PC-9 (cell line): ENCODE data around the gene MORN5. TPM values are rescaled to one million over a fixed set of nuclear protein-coding genes. Genes with fewer than 3 reads are reported as not detected.
"Not testable (repeated sequence)": the region's sequence is repeated elsewhere in the genome, so short reads cannot be mapped to it uniquely, and the experiment has no call there.

Experiments used
- BruUV-seq: library from RNA; stranded (reverse); fragments of 400-500 nt; replicated peaks from 2 replicates; lab custom pipeline; 2021; lab: Mats Ljungman, UMichigan
- CTCF ChIA-PET: fragments of 300-600 bp; sonication (Branson Sonifier 250); formaldehyde crosslinking; loops from one replicate; lab custom pipeline; 2022; ENCODE audit warnings: antibody characterized with exemption; lab: Charles Lee
- POLR2A ChIA-PET: fragments of 300-600 bp; sonication (Branson Sonifier 250); formaldehyde crosslinking; loops from one replicate; lab custom pipeline; 2022; ENCODE audit warnings: antibody characterized with exemption; ENCODE audit not compliant: unreplicated experiment; lab: Charles Lee
- DNase-seq, 2 experiments: peaks; one replicate each; pipeline versions ENCODE4 v3.0.0 to v3.0.0-alpha.2; 2015 to 2022; ENCODE audit warnings: mixed read lengths in 1 of 2
- H2AFZ ChIP-seq: fragments of 200-600 bp; sonication (generic); 2 replicates; pipeline ENCODE4 v1.8.1; 2017; ENCODE audit warnings: antibody characterized with exemption
- H3F3A ChIP-seq: fragments of 200-600 bp; sonication (generic); 2 replicates; pipeline ENCODE4 v1.8.1; 2017; ENCODE audit warnings: antibody characterized with exemption, mild to moderate bottlenecking, low read depth; ENCODE audit not compliant: insufficient read depth
- H3K27ac ChIP-seq: fragments of 200-600 bp; sonication (generic); 2 replicates; pipeline ENCODE4 v1.6.1; 2016; ENCODE audit warnings: mixed run types
- H3K27me3 ChIP-seq: fragments of 200-600 bp; sonication (generic); 2 replicates; pipeline ENCODE4 v1.6.1; 2016; ENCODE audit warnings: low read depth, mixed run types; ENCODE audit not compliant: insufficient read depth
- H3K36me3 ChIP-seq: fragments of 200-600 bp; sonication (generic); 2 replicates; pipeline ENCODE4 v1.6.1; 2016; ENCODE audit warnings: low read depth, mixed run types
- H3K4me1 ChIP-seq: fragments of 200-600 bp; sonication (generic); replicated peaks from 2 replicates; pipeline ENCODE4 v1.6.1; 2016; ENCODE audit warnings: mixed run types; ENCODE audit not compliant: insufficient read depth
- H3K4me2 ChIP-seq: fragments of 200-600 bp; sonication (generic); 2 replicates; pipeline ENCODE4 v1.6.1; 2017; ENCODE audit warnings: mixed run types
- H3K4me3 ChIP-seq: fragments of 200-600 bp; sonication (generic); 2 replicates; pipeline ENCODE4 v1.6.1; 2016; ENCODE audit warnings: mixed run types
- H3K79me2 ChIP-seq: fragments of 200-600 bp; sonication (generic); 2 replicates; pipeline ENCODE4 v1.6.1; 2017; ENCODE audit warnings: low read depth, mixed run types
- H3K9me2 ChIP-seq: fragments of 200-600 bp; sonication (generic); 2 replicates; pipeline ENCODE4 v1.8.1; 2017; ENCODE audit warnings: mild to moderate bottlenecking; ENCODE audit not compliant: insufficient read depth
- H3K9me3 ChIP-seq: fragments of 200-600 bp; sonication (generic); 2 replicates; pipeline ENCODE4 v1.8.1; 2016; ENCODE audit warnings: low read depth; ENCODE audit not compliant: insufficient read depth
- H4K20me1 ChIP-seq: fragments of 200-600 bp; sonication (generic); 2 replicates; pipeline ENCODE4 v1.8.1; 2017; ENCODE audit not compliant: insufficient read depth
- CTCF ChIP-seq: fragments of 200-600 bp; sonication (generic); conservative IDR thresholded peaks from 2 replicates; pipeline ENCODE4 v1.6.1; 2017; ENCODE audit warnings: mixed run types, antibody characterized with exemption, mild to moderate bottlenecking, moderate library complexity
- EZH2 ChIP-seq: fragments of 200-600 bp; sonication (generic); IDR thresholded peaks from 2 replicates; pipeline ENCODE4 v1.8.0; 2017; ENCODE audit warnings: antibody characterized with exemption, low read depth
- intact Hi-C: fragments of 100-400 bp; cut with micrococcal nuclease; formaldehyde crosslinking; loops from one replicate; pipeline ENCODE4 v1.10.0; 2022; ENCODE audit not compliant: unreplicated experiment
- total RNA-seq: library from RNA; stranded (reverse); gene quantifications from 2 replicates; pipeline ENCODE4 v1.2.3, GENCODE V29; 2021

MORN5 gene
- total RNA-seq, 1 experiment from 2014 or later = not detected

DNA sequence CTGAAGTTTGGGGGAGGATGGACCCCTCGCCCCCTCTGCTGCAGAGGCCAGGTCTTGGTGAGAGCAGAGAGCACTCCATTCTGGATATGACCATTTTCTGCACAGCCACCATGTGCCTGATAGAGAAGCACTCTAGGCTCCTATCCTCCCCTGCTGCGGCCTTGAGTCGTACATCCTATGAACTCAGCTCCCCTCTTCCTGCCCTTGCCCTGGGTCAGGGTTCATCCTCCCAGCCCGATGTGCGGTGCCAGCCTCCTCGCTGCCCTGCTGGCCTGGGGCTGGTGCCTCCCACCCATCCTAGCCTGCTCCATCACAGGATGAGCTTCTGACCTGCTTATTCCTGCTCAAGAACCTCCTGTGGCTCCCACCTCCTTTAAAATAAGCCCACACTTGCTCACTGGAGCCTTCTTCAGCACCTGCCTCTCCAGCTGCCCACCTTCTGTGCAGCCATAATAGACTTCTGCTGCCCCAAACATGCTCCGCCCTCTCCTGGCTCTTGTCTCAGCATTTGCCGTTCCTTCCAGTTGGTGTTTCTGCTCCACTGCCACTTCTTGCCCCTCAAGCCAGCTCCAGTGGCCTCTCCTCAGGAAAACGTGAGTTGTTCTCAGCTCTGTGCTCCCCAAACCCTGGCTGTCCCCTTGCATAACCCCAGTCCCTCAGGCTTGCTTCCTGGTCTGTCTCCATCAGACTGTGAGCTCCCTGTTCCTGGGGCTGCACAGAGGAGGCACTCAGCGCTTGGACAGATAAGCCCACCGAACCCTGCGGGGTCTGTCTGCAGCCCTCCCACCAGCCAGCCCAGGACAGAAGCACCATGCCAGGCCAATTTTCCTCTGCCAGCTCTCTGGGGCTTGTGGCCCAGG lies 44.3 kb upstream of the MORN5 start:
- Histone ChIP-seq H2AFZ (no peak overlapping the region), H3K79me2 (no peaks in the 10 kb centered on the region), H3K9me3 (no peaks in the 10 kb centered on the region), H3K4me3 (no peak overlapping the region), H3K27me3 (peaks cover 43% of the 10 kb centered on the region), H3F3A (no peaks in the 10 kb centered on the region), H4K20me1 (no peaks in the 10 kb centered on the region), H3K4me2 (no peak overlapping the region), H3K36me3 (no peaks in the 10 kb centered on the region), H3K27ac (no peak overlapping the region), H3K4me1 (no peaks in the 10 kb centered on the region), H3K9me2 (no peaks in the 10 kb centered on the region)
- POLR2A ChIA-PET = interaction anchor here (1.0 kb wide), 1 partner anchor 186 kb away, joined by 3 read pairs; no protein-coding TSS in a partner anchor
- BruUV-seq = no TSS peak
- DNase-seq = no peak
- intact Hi-C loops = no loop called here
- CTCF ChIA-PET = interaction anchor here (1.2 to 1.5 kb wide), 2 partner anchors 9 to 16 kb away, joined by 5 to 6 read pairs; no protein-coding TSS in a partner anchor
- no peak for TF ChIP-seq CTCF
- TF ChIP-seq EZH2 = no peak

- H3K79me2 ChIP-seq = no peaks in the 10 kb centered on the region
- no peaks in the 10 kb centered on the region for H3K4me1 ChIP-seq
- no peak overlapping the region for H3K27ac ChIP-seq
- peaks cover 43% of the 10 kb centered on the region for H3K27me3 ChIP-seq
- DNase-seq = no peak
- H3K4me3 ChIP-seq = no peak overlapping the region
- no peaks in the 10 kb centered on the region for H3K36me3 ChIP-seq
- H4K20me1 ChIP-seq = no peaks in the 10 kb centered on the region
- no peaks in the 10 kb centered on the region for H3K9me2 ChIP-seq
- ChIA-PET POLR2A (interaction anchor here (1.0 kb wide), 1 partner anchor 187 kb away, joined by 3 read pairs; no protein-coding TSS in a partner anchor), CTCF (interaction anchor here (1.2 to 1.5 kb wide), 2 partner anchors 9 to 17 kb away, joined by 5 to 6 read pairs; no protein-coding TSS in a partner anchor)
- no peaks in the 10 kb centered on the region for H3F3A ChIP-seq
- intact Hi-C loops = no loop called here
- BruUV-seq = no TSS peak
- no peak overlapping the region for H3K4me2 ChIP-seq
- H3K9me3 ChIP-seq = no peaks in the 10 kb centered on the region
- TF ChIP-seq CTCF (no peak), EZH2 (no peak)
- H2AFZ ChIP-seq = no peak overlapping the region
Observed at GRCh38 chr9:122116040-122116439, 43.7 kb upstream of the MORN5 start.

- Histone ChIP-seq H3F3A (no peaks in the 10 kb centered on the region), H3K9me2 (no peaks in the 10 kb centered on the region), H4K20me1 (no peaks in the 10 kb centered on the region), H3K79me2 (no peaks in the 10 kb centered on the region), H3K27me3 (peaks cover 37% of the 10 kb centered on the region), H3K4me1 (no peaks in the 10 kb centered on the region), H3K27ac (no peak overlapping the region), H2AFZ (no peak overlapping the region), H3K4me3 (no peak overlapping the region), H3K9me3 (no peaks in the 10 kb centered on the region), H3K36me3 (no peaks in the 10 kb centered on the region), H3K4me2 (no peak overlapping the region)
- TF ChIP-seq CTCF = no peak
- no peak for TF ChIP-seq EZH2
- ChIA-PET POLR2A (interaction anchor here (1.0 kb wide), 1 partner anchor 187 kb away, joined by 3 read pairs; no protein-coding TSS in a partner anchor), CTCF (interaction anchor here (1.2 to 1.5 kb wide), 2 partner anchors 8 to 17 kb away, joined by 5 to 6 read pairs; no protein-coding TSS in a partner anchor)
- no peak for DNase-seq
- intact Hi-C loops = no loop called here
- BruUV-seq = no TSS peak
Observed at GRCh38 chr9:122116448-122117173, 43.1 kb upstream of the MORN5 start.

DNA sequence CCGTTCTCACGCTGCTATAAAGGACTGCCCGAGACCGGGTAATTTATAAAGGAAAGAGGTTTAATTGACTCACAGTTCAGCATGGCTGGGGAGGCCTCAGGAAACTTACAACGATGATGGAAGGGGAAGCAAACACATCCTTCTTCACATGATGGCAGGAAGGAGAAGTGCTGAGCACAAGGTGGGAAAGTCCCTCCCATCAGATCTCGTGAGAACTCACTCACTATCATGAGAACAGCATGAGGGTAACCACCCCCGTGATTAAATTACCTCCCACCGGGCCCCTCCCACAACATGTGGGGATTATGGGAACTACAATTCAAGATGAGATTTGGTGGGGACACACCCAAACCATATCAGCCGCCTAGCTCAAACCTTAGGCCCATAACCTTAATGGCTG lies 42.5 kb upstream of the MORN5 start:
- H3K9me3 ChIP-seq, H3K27ac ChIP-seq, H3K36me3 ChIP-seq, H2AFZ ChIP-seq, H4K20me1 ChIP-seq, DNase-seq, H3F3A ChIP-seq, BruUV-seq, POLR2A ChIA-PET, H3K79me2 ChIP-seq, H3K4me2 ChIP-seq, H3K4me3 ChIP-seq, intact Hi-C loops, CTCF ChIA-PET, H3K9me2 ChIP-seq, H3K4me1 ChIP-seq: not testable (repeated sequence)
- H3K27me3 ChIP-seq = peaks cover 32% of the 10 kb centered on the region
